HG03097 (cell line): ENCODE data around the gene TRIM9.

Experiments
- ATAC-seq: cut with Tn5 transposase; IDR thresholded peaks from one replicate; pipeline ENCODE4 v1.9.1; 2021; ENCODE audit not compliant: unreplicated experiment, low FRiP score

TRIM9 gene

DNA sequence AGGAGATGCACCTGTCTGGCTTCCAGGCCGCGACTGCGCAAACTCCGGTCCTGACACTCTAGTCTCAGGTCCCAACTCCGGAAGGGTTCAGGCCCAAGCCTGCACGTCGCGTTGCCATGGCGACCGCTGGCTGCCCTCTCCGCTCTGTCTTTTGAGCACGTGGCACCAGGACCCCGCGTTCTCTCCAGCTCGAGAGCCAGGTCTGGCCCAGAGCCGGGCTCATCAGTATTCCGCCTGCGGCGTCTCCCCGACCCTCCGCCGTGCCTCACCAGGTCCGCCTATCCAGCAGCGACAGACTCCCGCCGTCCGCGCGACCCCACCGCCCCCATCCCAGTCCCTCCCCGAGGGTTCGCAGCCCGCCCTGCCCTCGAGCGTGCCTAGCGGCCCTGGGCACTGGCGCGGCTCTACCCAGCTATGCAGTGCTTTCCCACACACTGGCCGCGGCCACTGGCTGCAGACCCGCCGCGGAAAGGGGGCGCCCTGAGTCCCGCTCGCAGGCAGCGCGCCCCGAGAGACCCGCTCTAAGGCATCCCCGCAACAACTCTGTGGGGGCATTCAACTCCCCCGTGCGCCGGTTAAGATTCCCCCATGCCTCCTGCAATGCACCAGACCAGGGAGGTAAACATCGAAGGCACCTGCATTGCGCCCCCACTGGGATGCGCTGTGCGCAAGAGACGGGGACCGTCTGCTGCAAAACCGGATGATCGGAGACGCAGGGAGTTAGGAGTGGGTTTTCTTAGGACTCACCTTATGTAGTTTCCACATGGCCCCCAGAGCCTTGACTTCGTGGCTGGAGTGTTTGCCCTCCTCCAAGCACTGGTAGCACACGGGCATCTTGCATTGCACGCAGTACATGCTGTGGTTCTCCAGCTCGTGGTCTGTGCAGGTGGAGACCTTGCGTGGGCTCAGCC, 1.3 kb downstream of the TRIM9 start:
- ATAC-seq = no peak

DNA sequence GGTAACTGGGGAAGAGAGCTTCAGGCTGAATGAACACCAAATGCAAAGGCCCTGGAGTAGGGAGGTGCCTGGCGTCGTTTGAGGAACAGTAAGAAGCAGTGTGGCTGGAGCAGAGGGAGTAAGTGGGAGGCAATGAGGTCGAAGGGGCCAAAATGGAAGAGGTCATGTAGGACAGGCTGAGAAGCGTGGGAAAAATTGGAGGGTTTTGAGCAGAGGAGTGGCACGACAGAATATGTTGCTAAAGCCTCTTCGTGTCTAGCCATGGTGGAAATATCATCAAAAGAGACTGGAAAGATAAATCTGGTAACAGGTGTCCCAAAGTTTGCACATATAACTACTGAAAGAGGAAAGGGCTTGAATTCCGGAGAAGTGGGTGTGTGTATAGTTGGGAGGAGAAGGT, 1.9 kb downstream of the TRIM9 start:
- no peak for ATAC-seq

DNA sequence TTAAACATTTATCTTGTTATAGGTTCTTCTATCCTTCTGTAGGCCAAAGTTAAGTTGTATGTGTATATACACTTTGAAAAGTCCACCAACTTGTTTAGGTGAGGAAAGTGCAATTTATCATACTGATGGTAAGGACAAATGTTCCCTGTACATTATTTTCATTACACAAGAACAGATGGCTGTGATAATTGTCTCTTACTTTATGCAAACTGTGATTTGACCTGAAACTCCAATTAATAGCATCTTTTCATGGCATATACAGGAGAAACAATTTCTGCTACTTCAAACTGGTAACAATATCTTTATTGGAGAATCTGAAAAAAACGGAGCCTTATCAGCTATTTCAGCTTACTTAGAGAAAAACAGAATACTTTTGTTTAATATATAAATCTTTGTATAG, 5.6 kb downstream of the TRIM9 start:
- no peak for ATAC-seq

DNA sequence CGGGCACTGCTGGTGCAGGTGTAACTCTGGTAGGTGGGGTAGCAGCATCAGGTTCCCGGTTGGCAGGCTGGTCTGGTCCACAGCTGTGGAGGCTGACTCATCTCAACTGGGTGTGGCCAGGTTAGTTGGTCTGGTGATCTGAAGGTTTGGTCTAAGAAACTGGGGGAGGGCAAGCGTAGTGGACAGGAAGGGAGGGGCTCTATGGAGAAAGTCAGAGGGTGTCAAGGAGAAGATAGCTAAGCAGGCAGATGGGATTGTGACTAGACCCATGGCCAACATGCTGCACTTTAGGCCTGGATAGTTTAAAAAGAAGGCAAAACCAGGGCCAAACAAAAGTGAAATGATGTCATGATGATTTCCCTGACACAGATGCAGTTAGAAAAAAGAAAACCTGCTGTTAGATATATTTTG, 7.9 kb downstream of the TRIM9 start:
- no peak for ATAC-seq

DNA sequence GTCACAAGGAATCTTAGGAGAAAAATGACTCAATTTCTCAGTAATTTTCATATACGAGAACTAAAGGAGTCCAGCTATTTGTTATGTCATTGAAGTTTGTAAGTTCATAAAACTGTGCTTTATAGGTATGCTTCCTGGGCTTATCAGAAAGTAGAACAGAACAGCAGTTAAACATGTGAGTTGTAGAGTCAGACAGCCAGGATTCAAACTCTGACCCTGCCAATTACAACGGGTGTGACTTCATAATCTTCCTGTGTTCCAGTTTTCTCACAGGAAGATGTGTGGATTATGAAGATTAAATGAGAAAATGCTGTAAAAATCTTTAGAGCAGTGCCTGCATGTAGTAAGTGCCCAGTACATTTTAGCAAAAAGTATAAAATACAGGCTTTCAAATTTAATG, 8.9 kb downstream of the TRIM9 start:
- no peak for ATAC-seq

DNA sequence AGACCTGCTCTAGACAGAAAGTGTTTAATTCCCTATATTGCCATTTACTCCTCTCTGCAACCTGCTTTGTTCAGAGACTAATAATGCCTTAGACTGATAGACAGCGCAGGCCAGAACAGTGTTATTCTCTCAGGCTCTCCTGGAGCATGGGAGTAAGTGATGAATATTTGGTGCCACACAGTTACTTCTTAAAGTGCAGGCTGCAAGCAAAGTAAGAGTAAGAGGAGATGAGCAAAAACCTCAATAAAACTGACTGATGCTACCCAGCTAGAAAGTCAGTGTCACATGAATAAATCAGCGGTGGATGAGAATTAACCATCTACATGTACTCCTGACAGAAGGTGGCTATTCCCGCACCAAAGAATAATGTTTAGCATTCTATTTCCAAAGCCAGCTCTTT, 9.9 kb downstream of the TRIM9 start:
- no peak for ATAC-seq

DNA sequence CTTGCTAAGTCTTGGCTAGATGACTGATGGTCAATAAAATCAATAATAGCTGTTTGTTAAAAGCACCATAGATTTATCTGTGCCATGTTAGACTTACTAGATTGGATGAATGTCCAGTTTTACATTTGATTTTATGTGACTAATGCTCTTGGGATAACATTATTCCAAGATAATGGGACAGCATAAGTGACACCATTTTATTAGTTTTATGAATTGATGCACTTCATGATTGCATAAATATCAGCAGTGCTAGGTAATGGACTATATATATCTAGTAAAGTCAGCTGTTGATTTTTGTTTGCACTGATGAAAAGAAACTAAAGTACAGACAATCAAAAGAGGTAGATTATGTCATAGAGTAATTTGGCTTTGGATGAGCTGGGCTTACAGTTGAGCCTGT, 10.4 kb downstream of the TRIM9 start:
- no peak for ATAC-seq

DNA sequence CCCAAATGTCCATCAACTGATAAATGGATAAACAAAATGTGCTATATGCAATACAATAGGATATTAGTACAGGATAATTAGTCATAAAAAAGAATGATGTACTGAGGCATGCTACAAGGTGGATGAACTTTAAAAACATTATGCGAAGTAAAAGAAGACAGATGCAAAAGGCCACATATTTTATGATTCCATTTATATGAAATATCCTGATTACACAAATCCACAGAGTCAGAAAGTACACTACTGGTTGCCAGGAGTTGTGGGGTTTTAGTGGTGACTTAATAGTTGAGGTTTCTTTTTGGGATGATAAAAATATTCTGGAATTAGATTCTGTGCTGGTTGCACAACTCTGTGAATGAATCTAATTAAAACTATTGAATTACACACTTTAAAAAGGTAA, 12.6 kb downstream of the TRIM9 start:
- no peak for ATAC-seq

DNA sequence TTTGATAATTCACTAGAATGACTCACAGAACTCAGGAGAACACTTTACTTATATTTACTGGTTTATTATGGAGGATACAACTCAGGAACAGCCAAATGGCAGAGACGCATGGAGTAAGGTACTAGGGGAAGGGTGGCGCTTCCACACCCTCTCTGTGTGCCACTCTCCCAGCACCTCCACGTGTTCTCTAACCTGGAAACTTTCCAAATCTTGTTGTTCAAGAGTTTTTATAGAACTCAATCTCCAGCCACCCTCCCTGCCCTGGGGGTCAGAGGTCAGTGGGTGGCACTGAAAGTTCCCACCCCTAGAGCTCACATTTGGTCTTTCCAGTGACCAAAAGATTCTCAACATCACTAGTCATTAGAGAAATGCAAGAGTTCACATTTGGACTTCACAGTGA, 13.2 kb downstream of the TRIM9 start:
- ATAC-seq = no peak

DNA sequence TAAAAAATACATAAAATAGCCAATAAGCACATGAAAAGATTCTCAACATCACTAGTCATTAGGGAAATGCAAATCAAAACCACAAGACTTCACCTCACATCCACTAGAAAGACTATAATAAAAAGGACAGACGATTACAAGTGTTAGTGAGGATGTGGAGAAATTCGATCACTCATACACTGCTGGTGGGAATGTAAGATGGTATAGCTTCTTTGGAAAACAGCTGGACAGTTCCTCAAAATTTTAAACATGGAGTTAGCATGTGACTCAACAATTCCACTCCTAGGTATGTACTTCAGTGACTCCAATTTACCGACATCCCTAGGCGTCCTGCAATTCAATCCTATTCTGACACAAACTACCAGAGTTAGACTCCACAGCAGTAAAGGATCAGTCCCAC, 13.7 kb downstream of the TRIM9 start:
- ATAC-seq = no peak

DNA sequence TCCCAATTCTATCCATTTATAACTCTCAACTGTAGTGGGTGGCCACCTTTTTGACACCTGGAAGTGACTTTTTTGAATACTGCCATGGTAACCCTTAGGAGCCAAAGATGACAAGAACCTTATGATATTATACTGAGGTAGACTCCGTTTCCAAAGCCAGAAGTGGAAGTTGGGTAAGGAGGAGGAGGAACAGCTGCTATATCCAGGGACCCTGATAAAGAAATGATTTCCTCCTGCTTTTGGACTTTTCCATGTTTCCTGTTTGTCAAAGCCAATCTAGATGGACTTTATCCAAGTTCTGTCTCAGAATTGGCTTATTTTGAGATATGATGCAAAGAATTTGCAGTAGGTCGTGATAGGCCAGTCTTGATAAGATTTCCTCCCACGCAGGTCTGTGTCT, 14.3 kb downstream of the TRIM9 start:
- no peak for ATAC-seq

DNA sequence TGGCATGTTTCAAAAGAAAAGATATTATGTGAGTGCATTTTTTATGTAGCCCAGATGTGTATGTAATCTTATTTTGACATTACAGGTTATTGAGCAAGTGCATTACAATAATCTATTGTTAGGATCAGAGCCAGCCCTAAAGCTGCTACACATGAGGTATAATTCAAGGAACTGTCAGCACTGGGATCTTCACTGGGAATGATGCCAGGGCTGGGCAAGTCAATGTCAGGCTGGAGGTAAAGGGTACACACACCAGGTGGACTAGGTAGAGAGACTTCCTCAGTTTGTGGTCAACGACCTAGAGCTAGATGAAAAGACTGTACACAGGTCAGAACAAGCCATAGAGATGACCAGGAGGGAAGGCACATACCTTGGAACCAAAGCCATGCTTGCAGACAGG, 15.4 kb downstream of the TRIM9 start:
- no peak for ATAC-seq

DNA sequence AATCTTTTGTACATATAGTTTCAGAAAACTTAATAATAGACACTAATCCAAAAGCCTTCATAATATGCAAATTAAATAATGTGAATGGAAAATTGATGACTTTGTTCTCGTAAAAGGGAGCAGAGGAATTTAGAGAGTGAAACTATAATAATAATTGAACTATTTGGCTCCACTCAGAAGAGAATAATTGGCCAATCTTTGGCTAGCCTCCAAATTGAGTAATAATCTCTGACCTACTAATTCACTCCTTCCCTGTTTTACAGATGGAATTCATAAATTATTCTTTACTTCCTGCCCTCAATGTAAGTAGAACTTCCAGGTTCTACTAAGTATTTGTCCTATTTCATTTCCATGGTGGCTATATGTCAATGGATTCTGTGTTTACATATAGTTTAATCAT, 15.8 kb downstream of the TRIM9 start:
- ATAC-seq = no peak

DNA sequence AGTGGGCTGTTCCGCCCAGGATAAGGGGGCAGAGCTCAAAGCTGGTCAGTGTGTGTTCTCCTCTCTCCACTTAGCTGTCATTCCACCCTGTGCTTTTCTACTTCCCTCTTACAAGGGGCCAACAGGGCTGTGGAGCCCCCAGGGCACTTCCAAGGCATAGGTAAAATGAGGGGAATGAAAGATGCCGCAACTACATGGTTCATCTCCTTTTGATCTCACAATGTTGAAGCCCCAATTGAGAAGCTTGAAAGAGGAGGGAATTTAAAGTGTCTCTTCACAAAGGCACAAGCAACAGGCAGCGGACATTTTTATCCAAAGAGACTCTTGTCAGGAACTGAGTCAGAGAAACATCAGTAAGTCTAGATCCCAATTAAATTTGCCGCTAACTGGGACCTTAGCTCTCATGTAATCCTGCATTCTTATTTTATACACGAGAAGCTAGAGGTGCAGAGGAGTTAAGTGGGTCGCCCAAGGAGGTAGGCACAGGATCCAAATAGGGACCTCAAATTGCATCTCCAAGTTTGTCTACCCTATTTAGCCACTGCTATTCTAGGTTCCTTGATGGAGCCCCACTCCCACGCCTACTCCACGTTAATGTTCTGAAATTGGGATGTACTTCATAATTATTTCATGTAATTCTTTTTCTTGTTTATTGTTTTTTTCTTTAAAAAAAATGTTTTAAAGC, 20.1 kb downstream of the TRIM9 start:
- ATAC-seq = no peak

DNA sequence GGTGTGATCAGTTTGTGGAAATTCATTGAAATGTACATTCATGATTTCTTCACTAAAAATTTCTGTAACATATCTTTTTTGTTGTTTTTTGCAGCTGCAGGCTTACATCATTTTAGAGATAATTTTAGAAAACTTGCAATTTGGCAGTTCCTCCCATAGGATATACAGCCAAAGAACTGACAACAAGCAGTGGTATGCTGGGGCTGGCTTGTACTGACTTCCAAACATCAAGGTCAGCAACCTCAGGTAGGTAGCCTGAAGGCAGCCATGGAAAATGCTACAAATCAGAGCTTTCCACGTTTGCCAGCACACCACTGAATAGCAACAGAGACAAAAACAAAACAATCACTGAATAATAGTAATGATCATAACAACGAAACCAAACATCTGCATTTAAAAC, 21.2 kb downstream of the TRIM9 start:
- ATAC-seq = no peak

DNA sequence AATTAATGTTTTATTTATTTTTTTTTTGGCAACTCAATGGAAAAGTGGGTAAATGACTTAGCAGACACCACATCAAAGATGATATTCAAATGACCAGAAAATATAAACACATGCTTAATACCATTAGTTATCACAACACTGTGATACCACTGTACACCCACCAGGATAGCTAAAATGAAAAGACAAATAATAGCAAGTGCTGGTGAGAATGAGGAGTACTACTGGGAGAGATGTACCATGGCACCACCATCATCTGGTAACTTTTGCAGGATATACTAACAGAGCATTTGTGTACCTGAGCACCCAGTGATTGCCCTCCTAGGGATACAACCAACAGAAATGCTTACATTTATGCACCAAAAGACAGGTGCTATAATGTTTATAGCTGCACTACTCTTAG, 21.9 kb downstream of the TRIM9 start:
- ATAC-seq = no peak

DNA sequence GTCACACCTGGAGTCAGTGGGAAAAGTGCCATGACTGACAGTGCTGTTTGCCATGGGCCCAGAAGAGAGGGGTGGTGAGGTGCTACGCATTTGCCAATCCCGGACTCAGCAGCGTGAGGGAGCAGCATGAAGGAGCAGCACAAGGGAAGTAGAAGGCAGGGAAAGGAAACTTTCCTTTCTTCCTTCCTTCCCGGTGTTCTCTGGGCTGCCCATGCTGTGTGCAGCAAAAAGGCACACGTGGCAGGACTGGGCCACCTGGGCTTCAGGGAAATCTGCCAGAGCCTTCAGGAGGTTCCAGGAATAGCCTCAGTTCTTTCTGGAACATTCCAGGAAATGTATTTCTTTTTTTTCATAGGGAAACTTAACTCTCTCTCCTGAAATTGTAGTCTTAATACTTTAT, 23.0 kb downstream of the TRIM9 start:
- no peak for ATAC-seq

DNA sequence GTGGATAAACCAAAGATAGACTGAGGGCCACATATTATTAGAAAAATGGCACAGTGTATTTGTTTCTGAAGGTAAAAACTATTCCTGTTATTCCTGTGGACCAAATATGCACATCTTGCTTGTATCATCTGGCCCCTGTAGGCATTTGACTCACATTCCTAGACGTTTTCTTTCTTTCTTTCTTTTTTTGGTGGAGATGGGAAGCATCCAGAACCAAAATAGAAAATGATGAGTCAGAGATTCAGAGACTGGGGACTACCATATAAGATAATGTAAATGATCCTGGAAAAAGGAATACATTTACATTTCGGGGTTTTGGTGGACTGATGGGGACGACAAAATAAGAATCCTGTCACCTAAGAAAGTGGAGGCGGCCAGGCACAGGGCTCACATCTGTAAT, 24.2 kb downstream of the TRIM9 start:
- no peak for ATAC-seq

DNA sequence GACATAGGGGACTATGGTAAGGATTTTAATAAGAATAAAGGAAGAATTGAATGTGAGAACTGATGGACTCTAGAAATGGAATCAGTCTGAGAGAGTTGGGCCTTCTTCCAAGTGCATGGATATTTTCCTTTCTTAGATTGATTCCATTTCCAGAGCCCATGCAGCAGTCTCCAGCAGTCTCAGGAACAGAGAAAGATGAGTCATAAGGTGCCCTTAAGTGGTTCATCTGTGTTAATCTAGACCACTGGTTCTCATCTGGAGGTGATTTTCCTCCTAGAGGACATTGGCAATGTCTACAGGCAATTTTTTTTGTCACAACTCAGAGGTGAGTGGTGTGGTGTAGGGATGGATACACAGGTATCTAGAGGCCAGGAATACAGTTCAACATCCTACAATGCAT, 25.9 kb downstream of the TRIM9 start:
- no peak for ATAC-seq

DNA sequence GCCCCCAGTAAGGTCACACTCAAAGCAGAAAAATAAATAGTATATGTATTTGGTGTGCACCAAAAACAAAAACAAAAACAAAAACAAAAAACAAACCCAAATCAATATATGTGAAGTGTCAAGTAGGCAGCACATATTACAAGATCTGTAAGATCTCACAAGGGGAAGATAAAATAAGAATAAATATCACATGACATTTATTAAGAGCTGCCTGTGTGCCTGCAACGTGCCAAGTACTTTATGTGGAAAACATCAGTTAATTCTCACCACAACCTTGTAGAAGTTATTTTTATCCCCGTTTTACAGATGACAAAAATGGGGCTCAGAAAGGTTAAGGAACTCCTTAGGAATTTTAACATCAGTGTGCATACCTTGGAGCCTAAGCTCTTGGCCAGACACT, 26.6 kb downstream of the TRIM9 start:
- ATAC-seq = no peak

DNA sequence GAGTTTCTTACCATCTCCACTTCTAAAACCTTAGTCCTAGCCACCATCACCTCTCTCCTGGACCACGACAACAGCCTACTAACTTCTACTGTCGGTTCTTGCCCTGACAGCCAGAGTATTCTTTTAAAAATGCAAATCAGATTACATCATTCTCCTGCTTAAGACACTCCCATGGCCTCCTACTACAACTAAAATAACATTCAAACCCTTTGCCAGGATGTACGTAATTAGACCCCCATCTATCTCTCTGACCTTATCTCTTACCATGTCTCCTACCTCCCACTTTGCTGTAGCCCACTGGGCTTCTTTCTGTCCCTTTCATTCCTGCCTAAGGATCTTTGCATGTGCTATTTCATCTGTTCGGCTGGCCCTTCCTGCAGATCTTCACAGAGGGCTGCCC, 27.6 kb downstream of the TRIM9 start:
- no peak for ATAC-seq

DNA sequence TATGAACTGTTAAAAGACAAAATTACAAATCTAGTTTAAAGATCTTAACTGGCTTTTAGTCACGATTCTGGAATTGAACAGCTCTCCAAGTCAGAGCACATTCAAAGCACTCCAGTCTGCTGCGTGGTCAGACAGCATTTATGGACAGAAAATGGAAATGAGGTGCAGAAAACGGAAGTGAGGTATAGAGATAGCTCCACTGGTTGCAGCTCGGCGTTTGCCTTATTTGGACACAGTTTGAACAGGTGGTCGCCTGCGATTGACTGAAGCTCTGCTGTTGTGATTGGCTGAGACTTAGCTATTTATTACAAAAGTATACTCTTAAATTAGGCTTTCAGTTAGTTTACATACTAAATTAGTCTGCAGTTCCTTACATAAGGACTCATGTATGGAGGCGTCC, 28.3 kb downstream of the TRIM9 start:
- no peak for ATAC-seq
